ENCODE results near the gene COPE.
A peak's percentile ranks its signal among the peaks of the same experiment; 100 is the strongest.

COPE gene

GRCh38 chr19:18867751-18868150 lies 51.4 kb downstream of the COPE start:
- DNase-seq (ENCODE audit: low read depth in 2 of 2): no peak

- no peak for DNase-seq (ENCODE audit: low read depth in 2 of 2)
Measured at GRCh38 chr19:18867199-18867598, 52.0 kb downstream of the COPE start.

- no peak for DNase-seq (ENCODE audit: low read depth in 2 of 2)
Measured at GRCh38 chr19:18866800-18867123, 52.4 kb downstream of the COPE start.

GRCh38 chr19:18865973-18866799 lies 53.0 kb downstream of the COPE start:
- DNase-seq (ENCODE audit: low read depth in 2 of 2): peak; percentile 58 to 61

- no peak for DNase-seq (ENCODE audit: low read depth in 2 of 2)
Measured at GRCh38 chr19:18865106-18865972, 53.8 kb downstream of the COPE start.

- DNase-seq (ENCODE audit: low read depth in 2 of 2): no peak
Measured at GRCh38 chr19:18863843-18864362, 55.3 kb downstream of the COPE start.

- no peak for DNase-seq (ENCODE audit: low read depth in 2 of 2)
Measured at GRCh38 chr19:18862976-18863842, 56.0 kb downstream of the COPE start.

GRCh38 chr19:18861917-18862316 lies 57.3 kb downstream of the COPE start:
- DNase-seq (ENCODE audit: low read depth in 2 of 2): no peak

GRCh38 chr19:18861235-18861634 lies 58.0 kb downstream of the COPE start:
- no peak for DNase-seq (ENCODE audit: low read depth in 2 of 2)

GRCh38 chr19:18860725-18861124 lies 58.5 kb downstream of the COPE start:
- no peak for DNase-seq (ENCODE audit: low read depth in 2 of 2)

GRCh38 chr19:18860302-18860700 lies 58.9 kb downstream of the COPE start:
- no peak for DNase-seq (ENCODE audit: low read depth in 2 of 2)

- DNase-seq (ENCODE audit: low read depth in 2 of 2): no peak
Measured at GRCh38 chr19:18859676-18860301, 59.4 kb downstream of the COPE start.

GRCh38 chr19:18858906-18859646 lies 60.1 kb downstream of the COPE start:
- no peak for DNase-seq (ENCODE audit: low read depth in 2 of 2)

GRCh38 chr19:18857223-18857622 lies 62.0 kb downstream of the COPE start:
- DNase-seq (ENCODE audit: low read depth in 2 of 2): no peak

- DNase-seq (ENCODE audit: low read depth in 2 of 2): no peak
Measured at GRCh38 chr19:18856385-18857126, 62.6 kb downstream of the COPE start.

GRCh38 chr19:18855647-18856384 lies 63.4 kb downstream of the COPE start:
- DNase-seq (ENCODE audit: low read depth in 2 of 2): no peak

GRCh38 chr19:18854982-18855381 lies 64.2 kb downstream of the COPE start:
- DNase-seq (ENCODE audit: low read depth in 2 of 2): no peak

GRCh38 chr19:18853755-18854427 lies 65.3 kb downstream of the COPE start:
- no peak for DNase-seq (ENCODE audit: low read depth in 2 of 2)

- DNase-seq (ENCODE audit: low read depth in 2 of 2): no peak
Measured at GRCh38 chr19:18852648-18853047, 66.5 kb downstream of the COPE start.
